Smooth muscle cell (in vitro differentiated cells): Measurements from ENCODE around the gene PCBP3. TPM values are rescaled to one million over a fixed set of nuclear protein-coding genes. Genes with fewer than 3 reads are reported as not detected.
"Not testable (repeated sequence)": the region's sequence is repeated elsewhere in the genome, so short reads cannot be mapped to it uniquely, and the experiment has no call there.

Source experiments
- DNase-seq: peaks from one replicate; lab custom pipeline; 2025; ENCODE audit not compliant: unreplicated experiment; lab: John Stamatoyannopoulos, UW
- H2AFZ ChIP-seq: fragments of 200-600 bp; sonication (generic); 2 replicates; pipeline ENCODE4 v1.6.0; 2016; ENCODE audit warnings: antibody characterized with exemption, low read depth, mild to moderate bottlenecking
- H3F3A ChIP-seq: fragments of 200-600 bp; sonication (generic); 2 replicates; pipeline ENCODE4 v1.6.0; 2017; ENCODE audit warnings: antibody characterized with exemption, low read depth
- H3K27ac ChIP-seq: fragments of 200-600 bp; sonication (generic); 2 replicates; pipeline ENCODE4 v1.5.1; 2016; ENCODE audit warnings: low read depth, mild to moderate bottlenecking
- H3K27me3 ChIP-seq: fragments of 200-600 bp; sonication (generic); 2 replicates; pipeline ENCODE4 v1.6.1; 2016; ENCODE audit warnings: low read depth, mild to moderate bottlenecking
- H3K36me3 ChIP-seq: fragments of 200-600 bp; sonication (generic); 2 replicates; pipeline ENCODE4 v1.5.1; 2016; ENCODE audit warnings: low read depth
- H3K4me1 ChIP-seq: fragments of 200-600 bp; sonication (generic); 2 replicates; pipeline ENCODE4 v1.5.1; 2016; ENCODE audit warnings: low read depth
- H3K4me2 ChIP-seq: fragments of 200-600 bp; sonication (generic); 2 replicates; pipeline ENCODE4 v1.6.0; 2016; ENCODE audit warnings: mild to moderate bottlenecking
- H3K4me3 ChIP-seq: fragments of 200-600 bp; sonication (generic); 2 replicates; pipeline ENCODE4 v1.5.1; 2016; ENCODE audit warnings: mild to moderate bottlenecking
- H3K79me2 ChIP-seq: fragments of 200-600 bp; sonication (generic); 2 replicates; pipeline ENCODE4 v1.6.0; 2016; ENCODE audit warnings: low read depth, mild to moderate bottlenecking
- H3K9ac ChIP-seq: fragments of 200-600 bp; sonication (generic); 2 replicates; pipeline ENCODE4 v1.6.0; 2016; ENCODE audit warnings: low read depth
- H3K9me3 ChIP-seq: fragments of 200-600 bp; sonication (generic); replicated peaks from 2 replicates; pipeline ENCODE4 v1.5.1; 2016; ENCODE audit warnings: low read depth
- H4K20me1 ChIP-seq: fragments of 200-600 bp; sonication (generic); 2 replicates; pipeline ENCODE4 v1.6.0; 2016; ENCODE audit warnings: low read depth
- WGBS: methylation state at CpG from one replicate; pipeline ENCODE4 v1.1.7; 2016; ENCODE audit warnings: low lambda C conversion rate; 5-methylcytosine and 5-hydroxymethylcytosine counted together
- polyA plus RNA-seq: library from polyadenylated mRNA; unstranded; fragments of >200 nt; fragmentation: Nextera tagmentation; extraction: Ambion mirVana; gene quantifications from 2 replicates; pipeline ENCODE4 v1.2.1, GENCODE V29; 2016
- total RNA-seq: library from RNA; depleted of rRNA; stranded (reverse); fragments of >200 nt; gene quantifications from 2 replicates; pipeline ENCODE4 v1.2.3, GENCODE V29; 2014
- TF ChIP-seq, protein P1 (sequence below): fragments of 200-600 bp; sonication (generic); IDR thresholded peaks from 2 replicates; pipeline ENCODE4 v1.5.1; 2017; ENCODE audit warnings: borderline replicate concordance, mild to moderate bottlenecking, antibody characterized with exemption; ENCODE audit not compliant: insufficient read depth, poor library complexity, severe bottlenecking

PCBP3 gene
- total and polyA plus RNA-seq, 2 experiments from 2014 or later: 8.9 to 23.1 TPM

DNA sequence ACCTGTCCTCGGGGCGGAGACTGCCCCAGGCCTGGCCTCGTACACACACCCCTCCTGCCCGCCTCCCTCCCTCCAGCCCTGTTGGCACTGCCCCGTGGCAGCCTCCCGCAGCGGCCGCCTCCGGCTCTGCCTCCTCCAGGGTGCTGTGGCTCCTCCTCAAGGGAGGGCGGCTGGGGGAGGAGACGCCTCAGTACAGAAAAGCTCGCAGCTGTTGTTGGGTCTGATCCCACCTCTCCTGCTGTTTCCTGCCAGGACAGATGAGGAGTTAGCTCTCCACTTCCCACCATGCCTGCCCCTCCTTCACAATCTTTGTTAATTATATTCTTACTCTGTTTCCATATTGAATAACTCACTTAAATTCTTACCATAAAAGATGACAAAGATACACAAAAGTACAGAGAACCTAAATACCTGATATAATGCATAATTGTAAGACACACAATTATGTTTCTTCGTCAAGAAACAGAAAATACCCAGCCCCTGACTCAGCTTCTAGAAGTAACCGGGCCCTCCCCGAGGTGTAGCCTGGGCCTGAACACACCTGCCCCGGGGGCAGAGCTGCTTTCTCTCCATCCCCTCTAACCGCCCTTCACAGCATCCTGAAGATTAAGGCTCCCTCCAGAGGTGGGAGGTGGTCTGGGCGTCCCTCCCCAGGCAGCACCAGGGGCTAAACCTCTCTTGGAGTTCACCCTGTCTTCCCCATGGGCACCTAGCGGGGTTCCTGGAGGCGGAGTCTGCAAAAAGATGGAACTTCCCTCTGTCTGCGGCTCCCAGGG lies 307.4 kb downstream of the PCBP3 start:
- no peaks in the 10 kb centered on the region for H3K27me3 ChIP-seq
- H3F3A ChIP-seq: peaks cover 21% of the 10 kb centered on the region
- H3K4me3 ChIP-seq: no peak overlapping the region
- no peak overlapping the region for H3K27ac ChIP-seq
- no peak overlapping the region for H3K9ac ChIP-seq
- no peak for DNase-seq
- H3K4me2 ChIP-seq: peak overlapping the region; percentile 35
- H3K79me2 ChIP-seq: no peaks in the 10 kb centered on the region
- H2AFZ ChIP-seq: no peak overlapping the region
- H3K9me3 ChIP-seq: no peaks in the 10 kb centered on the region
- peaks cover 18% of the 10 kb centered on the region for H3K4me1 ChIP-seq
- H4K20me1 ChIP-seq: no peaks in the 10 kb centered on the region
- WGBS: 61% methylated on average over 21 of the region's 21 CpGs
- TF ChIP-seq, protein P1, sequence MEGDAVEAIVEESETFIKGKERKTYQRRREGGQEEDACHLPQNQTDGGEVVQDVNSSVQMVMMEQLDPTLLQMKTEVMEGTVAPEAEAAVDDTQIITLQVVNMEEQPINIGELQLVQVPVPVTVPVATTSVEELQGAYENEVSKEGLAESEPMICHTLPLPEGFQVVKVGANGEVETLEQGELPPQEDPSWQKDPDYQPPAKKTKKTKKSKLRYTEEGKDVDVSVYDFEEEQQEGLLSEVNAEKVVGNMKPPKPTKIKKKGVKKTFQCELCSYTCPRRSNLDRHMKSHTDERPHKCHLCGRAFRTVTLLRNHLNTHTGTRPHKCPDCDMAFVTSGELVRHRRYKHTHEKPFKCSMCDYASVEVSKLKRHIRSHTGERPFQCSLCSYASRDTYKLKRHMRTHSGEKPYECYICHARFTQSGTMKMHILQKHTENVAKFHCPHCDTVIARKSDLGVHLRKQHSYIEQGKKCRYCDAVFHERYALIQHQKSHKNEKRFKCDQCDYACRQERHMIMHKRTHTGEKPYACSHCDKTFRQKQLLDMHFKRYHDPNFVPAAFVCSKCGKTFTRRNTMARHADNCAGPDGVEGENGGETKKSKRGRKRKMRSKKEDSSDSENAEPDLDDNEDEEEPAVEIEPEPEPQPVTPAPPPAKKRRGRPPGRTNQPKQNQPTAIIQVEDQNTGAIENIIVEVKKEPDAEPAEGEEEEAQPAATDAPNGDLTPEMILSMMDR: no peak
- H3K36me3 ChIP-seq: no peaks in the 10 kb centered on the region

DNA sequence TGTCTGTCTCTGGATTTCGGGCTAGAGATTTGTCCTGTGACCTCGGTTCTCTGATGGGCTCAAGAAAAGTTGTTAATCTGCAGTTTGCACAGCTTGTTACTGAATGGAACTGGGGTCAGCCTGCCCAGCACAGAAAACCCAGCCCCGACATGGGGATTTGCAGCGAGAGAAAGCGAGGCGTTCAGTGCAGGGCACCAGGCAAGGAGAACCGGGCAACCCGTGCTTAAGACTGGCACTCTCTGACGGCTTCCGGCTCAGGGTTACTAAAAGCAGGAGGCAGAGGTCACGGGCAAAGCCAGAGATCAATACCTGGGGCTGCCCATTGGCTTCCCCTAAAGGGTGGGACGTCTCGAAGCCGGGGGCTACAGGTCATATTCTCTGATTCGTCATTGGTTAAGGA lies 308.2 kb downstream of the PCBP3 start:
- 90% methylated on average over 15 of the region's 15 CpGs for WGBS
- TF ChIP-seq, protein P1: no peak
- Histone ChIP-seq H4K20me1 (no peaks in the 10 kb centered on the region), H2AFZ (no peak overlapping the region), H3K79me2 (no peaks in the 10 kb centered on the region), H3K27me3 (no peaks in the 10 kb centered on the region), H3F3A (peaks cover 21% of the 10 kb centered on the region), H3K27ac (no peak overlapping the region), H3K4me2 (no peak overlapping the region), H3K36me3 (no peaks in the 10 kb centered on the region), H3K9ac (no peak overlapping the region), H3K9me3 (no peaks in the 10 kb centered on the region), H3K4me1 (peaks cover 18% of the 10 kb centered on the region), H3K4me3 (no peak overlapping the region)
- DNase-seq: no peak

DNA sequence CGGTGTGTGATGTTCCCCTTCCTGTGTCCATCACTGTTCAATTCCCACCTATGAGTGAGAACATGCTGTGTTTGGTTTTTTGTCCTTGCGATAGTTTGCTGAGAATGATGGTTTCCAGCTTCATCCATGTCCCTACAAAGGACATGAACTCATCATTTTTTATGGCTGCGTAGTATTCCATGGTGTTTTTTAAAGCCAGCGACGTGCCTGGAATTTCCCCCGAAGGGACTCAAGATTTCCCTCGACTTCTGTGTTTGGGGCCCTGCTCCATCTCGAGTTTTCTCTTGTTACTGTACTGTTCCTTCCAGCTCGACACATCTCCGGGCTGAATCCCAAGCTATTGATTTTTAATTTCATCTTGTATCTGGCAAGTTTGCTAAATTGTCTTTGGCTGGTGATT lies 309.0 kb downstream of the PCBP3 start:
- DNase-seq: not testable (repeated sequence)
- H3K4me2 ChIP-seq: peak overlapping the region; percentile 50

DNA sequence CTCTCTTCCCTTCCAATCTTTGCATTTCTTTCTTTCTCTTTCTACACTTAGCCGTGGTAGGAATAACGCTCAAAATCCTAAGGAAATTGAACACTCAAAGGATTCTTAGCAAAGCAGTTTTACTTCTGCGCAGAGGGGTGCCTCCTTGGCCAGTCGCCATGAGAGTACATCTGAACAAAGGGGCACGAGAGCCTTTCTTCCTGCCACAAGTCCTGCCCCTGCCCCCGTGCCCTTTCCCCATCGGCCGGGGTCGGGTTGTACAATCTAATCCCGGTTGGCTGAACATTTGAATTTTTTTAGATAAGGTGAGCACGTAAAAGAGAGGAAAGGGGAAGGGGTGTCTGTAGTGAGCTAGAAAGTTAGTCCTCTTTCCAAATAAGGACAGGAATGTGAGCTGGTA lies 309.4 kb downstream of the PCBP3 start:
- Histone ChIP-seq H3K9me3 (no peaks in the 10 kb centered on the region), H3K9ac (no peak overlapping the region), H4K20me1 (no peaks in the 10 kb centered on the region), H3K36me3 (no peaks in the 10 kb centered on the region), H2AFZ (peak overlapping the region; percentile 32), H3F3A (peaks cover 21% of the 10 kb centered on the region), H3K27ac (peak overlapping the region; percentile 83), H3K4me3 (no peak overlapping the region), H3K4me1 (peaks cover 18% of the 10 kb centered on the region), H3K4me2 (peak overlapping the region; percentile 50), H3K27me3 (no peaks in the 10 kb centered on the region), H3K79me2 (no peaks in the 10 kb centered on the region)
- no peak for DNase-seq
- WGBS: 58% methylated on average over 11 of the region's 11 CpGs
- TF ChIP-seq, protein P1: no peak

More for the DNA sequence above, 309.0 kb downstream of the PCBP3 start:
- H4K20me1 ChIP-seq, H3K27me3 ChIP-seq, H3K9me3 ChIP-seq, H3K9ac ChIP-seq, H2AFZ ChIP-seq, H3K36me3 ChIP-seq, H3K4me3 ChIP-seq, H3K79me2 ChIP-seq: not testable (repeated sequence)
- Histone ChIP-seq H3K27ac (peak overlapping the region; percentile 83), H3F3A (peaks cover 21% of the 10 kb centered on the region), H3K4me1 (peaks cover 18% of the 10 kb centered on the region)
- WGBS: 92% methylated on average over 9 of the region's 10 CpGs
